ENCODE results near the gene KRTCAP3. TPM values are rescaled to one million over a fixed set of nuclear protein-coding genes. Genes with fewer than 3 reads are reported as not detected.
"Not testable (repeated sequence)": the region's sequence is repeated elsewhere in the genome, so short reads cannot be mapped to it uniquely, and the experiment has no call there.

KRTCAP3 gene
- polyA plus RNA-seq (2013, experiment 1 of 2; ENCODE audit: insufficient read length): 0.87 TPM
- 0.28 TPM for polyA plus RNA-seq (2013, experiment 2 of 2; ENCODE audit: insufficient read length)

- DNase-seq: no peak
Observed at GRCh38 chr2:27441958-27442919, at the start of gene KRTCAP3. KRTCAP3 (plus strand) TSS chr2:27442381; CDS start chr2:27442413, 32 bp downstream.

DNA sequence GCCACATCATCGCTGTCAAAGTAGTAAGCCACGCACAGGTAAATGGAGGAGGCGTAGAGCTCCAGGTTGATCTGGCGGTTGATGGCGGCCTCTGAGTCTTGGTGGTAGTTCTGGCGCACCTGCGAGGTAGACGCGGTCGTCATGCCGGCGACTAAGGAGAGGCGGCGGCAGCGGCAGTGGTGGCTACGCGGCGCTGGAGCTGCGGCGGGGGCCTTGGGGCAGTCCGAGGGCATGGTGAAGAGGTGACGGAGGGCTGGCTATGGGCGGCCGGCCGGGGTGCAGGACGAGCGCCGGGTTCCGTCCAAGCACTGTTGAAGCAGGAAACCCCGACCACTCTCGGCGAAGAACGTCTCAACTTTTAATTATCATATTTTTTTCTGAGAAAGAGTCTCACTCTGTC lies 49.0 kb upstream of the KRTCAP3 start:
- no peak for DNase-seq

DNA sequence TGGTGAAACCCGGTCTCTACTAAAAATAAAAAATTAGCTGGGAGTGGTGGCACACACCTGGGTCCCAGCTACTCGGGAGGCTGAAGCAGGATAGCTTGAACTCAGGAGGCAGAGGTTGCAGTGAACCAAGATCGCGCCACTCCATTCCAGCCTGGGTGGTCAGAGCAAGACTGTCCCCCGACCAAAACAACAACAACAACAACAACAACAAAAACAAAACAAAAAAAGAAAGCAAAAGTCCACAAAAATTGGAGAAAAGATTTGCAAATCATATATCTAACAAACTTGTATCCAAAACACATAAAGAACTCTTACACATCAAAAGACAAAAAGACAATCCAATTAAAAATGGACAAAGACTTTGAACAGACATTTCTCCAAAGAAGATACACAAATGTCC lies 43.2 kb upstream of the KRTCAP3 start:
- no peak for DNase-seq

GRCh38 chr2:27400348-27401135 lies 41.6 kb upstream of the KRTCAP3 start:
- DNase-seq: peak; percentile 15

DNA sequence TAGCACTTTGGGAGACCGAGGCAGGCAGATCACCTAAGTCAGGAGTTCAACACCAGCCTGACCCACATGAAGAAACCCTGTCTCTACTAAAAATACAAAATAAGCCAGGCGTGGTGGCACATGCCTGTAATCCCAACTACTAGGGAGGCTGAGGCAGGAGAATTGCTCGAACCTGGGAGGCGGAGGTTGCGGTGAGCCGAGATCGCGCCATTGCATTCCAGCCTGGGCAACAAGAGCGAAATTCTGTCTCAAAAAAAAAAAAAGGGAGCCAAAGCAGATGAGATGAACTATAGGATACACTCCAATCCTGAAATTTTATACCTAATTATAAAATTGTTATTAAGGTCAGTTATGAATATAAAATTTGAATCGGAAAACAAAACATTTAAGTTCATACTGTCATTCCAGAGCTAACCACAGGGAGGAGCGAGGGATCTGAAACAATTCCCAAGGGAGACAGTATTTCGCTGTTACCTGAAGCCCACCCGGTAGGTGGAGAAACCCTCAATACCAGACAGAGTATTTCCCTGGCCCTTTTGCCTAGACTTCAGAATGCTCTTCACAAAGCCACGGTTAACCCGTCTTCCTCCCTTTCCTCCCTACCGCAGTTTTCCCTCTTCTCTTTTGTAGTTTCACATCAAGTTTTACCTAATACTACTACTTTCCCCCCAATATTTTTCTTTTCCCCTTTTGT lies 34.2 kb upstream of the KRTCAP3 start:
- peak; percentile 44 for DNase-seq

- peak; percentile 19 for DNase-seq
Observed at GRCh38 chr2:27408601-27409320, 33.4 kb upstream of the KRTCAP3 start.

- peak; percentile 92 for DNase-seq
Observed at GRCh38 chr2:27409321-27410073, 32.7 kb upstream of the KRTCAP3 start, which contains the start of gene PPM1G. PPM1G (minus strand) TSS chr2:27409591; CDS start chr2:27409422, 169 bp downstream.

GRCh38 chr2:27412419-27413152 lies 29.6 kb upstream of the KRTCAP3 start:
- DNase-seq: no peak

GRCh38 chr2:27416151-27416550 lies 26.0 kb upstream of the KRTCAP3 start:
- DNase-seq: no peak

- no peak for DNase-seq
Observed at GRCh38 chr2:27420996-27421395, 21.2 kb upstream of the KRTCAP3 start.

DNA sequence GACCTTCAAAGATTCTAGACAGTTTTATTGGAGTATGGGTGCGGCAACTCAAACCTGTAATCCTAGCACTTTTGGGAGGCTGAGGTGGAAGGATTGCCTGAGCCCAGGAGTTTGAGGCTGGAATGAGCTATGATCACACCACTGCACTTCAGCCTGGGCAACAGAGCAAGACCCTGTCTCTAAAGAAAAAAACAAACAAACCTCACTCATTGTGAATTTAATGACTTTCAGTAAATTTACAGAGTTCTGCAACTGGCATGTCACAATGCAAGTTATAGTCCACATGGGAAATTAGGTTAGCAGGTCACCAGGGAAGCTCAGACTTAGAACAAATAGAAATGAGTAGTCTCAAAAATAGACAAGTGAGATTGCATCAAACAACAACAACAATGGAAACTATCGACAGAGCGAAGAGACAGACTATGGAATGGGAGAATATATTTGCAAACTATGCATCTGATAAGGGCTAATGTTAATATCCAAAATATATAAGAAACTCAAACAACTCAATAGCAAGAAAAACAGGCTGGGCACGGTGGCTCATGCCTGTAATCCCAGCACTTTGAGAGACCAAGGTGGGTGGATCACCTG lies 20.4 kb upstream of the KRTCAP3 start:
- DNase-seq: no peak

GRCh38 chr2:27422958-27423357 lies 19.2 kb upstream of the KRTCAP3 start:
- DNase-seq: no peak

- not testable (repeated sequence) for DNase-seq
Observed at GRCh38 chr2:27425039-27425438, 17.1 kb upstream of the KRTCAP3 start.

GRCh38 chr2:27427863-27428212 lies 14.3 kb upstream of the KRTCAP3 start:
- DNase-seq: no peak

- peak; percentile 89 for DNase-seq
Observed at GRCh38 chr2:27428213-27428977, 13.8 kb upstream of the KRTCAP3 start, which contains the start of gene NRBP1. NRBP1 (plus strand) TSS chr2:27428631; CDS start chr2:27433274, 4,643 bp downstream.

- DNase-seq: peak; percentile 85
Observed at GRCh38 chr2:27428978-27429541, 13.1 kb upstream of the KRTCAP3 start.

DNA sequence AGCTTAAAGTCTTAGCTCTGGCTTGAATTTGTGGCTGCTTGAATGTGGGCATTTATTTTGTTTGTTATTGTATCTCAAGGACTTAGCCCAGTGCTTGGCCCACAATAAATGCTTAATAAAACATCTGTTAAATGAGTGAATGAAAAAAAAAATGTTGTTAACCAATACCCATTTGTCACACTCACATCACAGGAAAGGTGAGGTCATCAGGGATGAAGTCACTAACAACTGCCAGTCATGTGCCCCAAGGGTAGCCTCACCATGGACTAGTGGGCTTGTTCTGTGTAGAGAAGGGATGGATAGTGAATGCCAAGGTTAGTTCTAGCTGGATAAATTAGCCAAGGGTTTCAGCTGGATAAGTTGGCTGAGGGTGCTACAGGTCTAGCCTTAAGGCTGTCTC lies 10.8 kb upstream of the KRTCAP3 start:
- DNase-seq: peak; percentile 54

DNA sequence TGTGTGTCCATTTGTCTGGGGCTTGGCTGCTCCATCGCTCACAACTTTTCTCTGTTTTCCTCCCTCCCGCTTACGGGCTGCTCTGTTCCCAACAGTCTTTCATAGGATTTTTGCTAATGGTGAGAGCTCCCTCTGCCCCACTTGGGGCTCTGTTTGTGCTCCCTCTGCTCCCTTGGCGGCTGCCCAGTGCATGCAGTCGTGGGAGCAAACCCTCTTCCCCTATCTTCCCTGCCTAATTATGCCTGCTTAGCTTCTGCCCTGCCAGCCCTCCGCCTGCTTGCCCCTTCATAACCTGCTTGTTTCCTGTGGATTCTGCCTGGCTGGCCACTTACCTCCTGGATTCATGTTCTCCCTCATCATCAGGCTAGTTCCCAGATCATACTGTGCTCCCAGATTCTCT lies 6.6 kb upstream of the KRTCAP3 start:
- no peak for DNase-seq
